HUES64 (cell line): ENCODE measurements around the gene APMAP.

Experiments used
- H3K27ac ChIP-seq: 2 replicates; pipeline ENCODE4 v1.7.0; 2013; ENCODE audit warnings: low read depth, low read length, inconsistent platforms
- H3K27me3 ChIP-seq: 2 replicates; pipeline ENCODE4 v1.6.1; 2013; ENCODE audit warnings: mild to moderate bottlenecking, low read length; ENCODE audit not compliant: insufficient read depth
- H3K36me3 ChIP-seq: 2 replicates; pipeline ENCODE4 v1.6.1; 2013; ENCODE audit warnings: mild to moderate bottlenecking, low read length; ENCODE audit not compliant: insufficient read depth
- H3K4me1 ChIP-seq: 2 replicates; pipeline ENCODE4 v1.6.1; 2013; ENCODE audit warnings: mild to moderate bottlenecking, low read length, moderate library complexity; ENCODE audit not compliant: insufficient read depth
- H3K4me3 ChIP-seq: 2 replicates; pipeline ENCODE4 v1.5.1; 2013; ENCODE audit warnings: mild to moderate bottlenecking, low read length, moderate library complexity
- H3K9ac ChIP-seq: 2 replicates; pipeline ENCODE4 v1.6.1; 2013; ENCODE audit warnings: mild to moderate bottlenecking, low read depth, low read length
- H3K9me3 ChIP-seq: 2 replicates; pipeline ENCODE4 v1.6.1; 2013; ENCODE audit warnings: low read depth, low read length; ENCODE audit not compliant: insufficient read depth
- WGBS: fragments of 150-250, 120-280 bp; methylation state at CpG from one replicate; pipeline ENCODE4 v1.1.7; 2013; ENCODE audit warnings: missing lambda C conversion rate; 5-methylcytosine and 5-hydroxymethylcytosine counted together

Gene APMAP

DNA sequence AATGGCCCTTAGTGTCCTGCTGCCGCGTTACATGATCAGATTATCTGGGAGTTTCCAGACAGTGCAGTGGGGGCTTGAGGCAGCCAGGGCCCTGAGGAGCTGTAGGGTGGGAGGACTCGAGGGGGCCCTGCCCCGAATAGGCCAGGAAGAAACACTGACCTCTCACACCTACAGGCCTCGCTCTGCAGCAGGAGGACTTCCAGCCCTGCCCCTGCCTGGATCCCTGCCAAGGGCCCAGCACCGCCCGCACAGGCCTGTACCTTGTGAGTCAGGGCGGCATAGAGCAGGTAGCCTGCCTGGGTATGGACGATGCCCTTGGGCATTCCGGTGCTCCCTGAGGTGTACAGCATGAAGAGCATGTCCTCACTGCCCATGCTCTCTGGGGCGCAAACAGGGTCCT, 30.1 kb upstream of the APMAP start:
- Histone ChIP-seq H3K27ac (no peak overlapping the region), H3K36me3 (no peaks in the 10 kb centered on the region), H3K9me3 (no peaks in the 10 kb centered on the region), H3K9ac (no peak overlapping the region), H3K4me1 (no peaks in the 10 kb centered on the region; the same call in 1 of the 2 replicates), H3K27me3 (no peaks in the 10 kb centered on the region), H3K4me3 (no peak overlapping the region)
- WGBS, result 96% methylated on average over 11 of the region's 11 CpGs

DNA sequence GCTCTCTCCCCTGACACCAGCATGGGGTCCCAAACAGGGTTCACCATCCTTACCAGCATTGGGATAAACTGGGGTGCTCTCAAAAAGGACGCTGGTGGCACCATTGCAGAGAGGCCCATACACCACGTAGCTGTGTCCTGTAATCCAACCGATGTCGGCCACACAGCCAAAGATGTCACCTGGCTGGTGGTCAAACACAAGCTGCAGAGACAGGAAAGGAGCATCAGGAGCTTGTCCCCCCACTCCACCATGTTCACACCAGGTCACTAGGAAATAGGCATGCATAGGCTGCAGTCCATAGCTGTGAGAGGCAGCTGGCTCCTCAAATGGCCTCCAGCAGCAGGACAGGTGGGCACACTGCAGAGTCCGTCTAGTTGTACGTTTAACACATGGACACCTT, 28.8 kb upstream of the APMAP start:
- Histone ChIP-seq H3K27ac (no peak overlapping the region), H3K36me3 (no peaks in the 10 kb centered on the region), H3K4me1 (peaks cover 6% of the 10 kb centered on the region; the same call in 1 of the 2 replicates), H3K9ac (no peak overlapping the region), H3K27me3 (no peaks in the 10 kb centered on the region), H3K9me3 (no peaks in the 10 kb centered on the region), H3K4me3 (no peak overlapping the region)
- 94% methylated on average over 6 of the region's 6 CpGs for WGBS

DNA sequence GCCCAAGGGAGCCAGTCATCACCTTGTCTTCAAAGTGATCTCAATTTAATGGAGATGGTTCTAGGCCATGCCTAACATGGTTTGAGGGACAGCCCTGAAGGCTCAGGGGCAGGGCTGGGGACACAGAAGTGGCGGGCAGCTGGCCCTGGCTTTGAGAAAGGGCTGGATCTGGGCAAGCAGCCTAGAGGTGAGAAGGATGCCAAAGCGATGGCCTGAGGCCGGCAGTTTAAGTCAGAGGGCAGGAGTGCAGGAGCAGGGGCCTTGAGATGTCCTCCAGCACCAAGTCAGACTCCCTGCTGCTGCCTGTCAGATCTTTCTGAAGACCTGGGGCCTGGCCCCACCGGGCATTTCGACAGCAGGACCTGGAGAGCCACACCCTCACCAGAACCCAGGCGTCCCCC, 28.4 kb upstream of the APMAP start:
- H3K27me3 ChIP-seq, result no peaks in the 10 kb centered on the region
- 93% methylated on average over 6 of the region's 6 CpGs for WGBS
- H3K9ac ChIP-seq, result no peak overlapping the region
- peaks cover 6% of the 10 kb centered on the region; the same call in 1 of the 2 replicates for H3K4me1 ChIP-seq
- H3K9me3 ChIP-seq, result no peaks in the 10 kb centered on the region
- H3K36me3 ChIP-seq, result no peaks in the 10 kb centered on the region
- H3K4me3 ChIP-seq, result no peak overlapping the region
- no peak overlapping the region for H3K27ac ChIP-seq

DNA sequence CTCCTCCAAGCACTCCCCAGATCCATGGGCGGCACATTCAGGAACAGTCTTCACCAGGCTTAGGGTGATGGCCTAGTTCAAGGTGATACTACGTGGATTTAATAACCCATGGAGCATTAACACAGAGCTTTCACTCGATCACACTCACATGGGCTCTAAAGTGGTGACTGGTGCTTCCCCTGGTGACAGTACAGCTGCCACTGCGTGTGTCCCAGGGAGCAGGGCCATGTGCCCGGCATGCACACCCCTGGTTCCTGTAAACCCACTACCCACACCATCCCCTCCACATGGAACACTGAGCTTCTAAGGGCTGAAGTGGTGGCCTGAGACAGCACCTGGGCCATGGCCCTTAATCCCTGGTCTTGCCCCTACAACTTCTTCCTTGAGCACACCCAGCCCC, 27.8 kb upstream of the APMAP start:
- no peaks in the 10 kb centered on the region for H3K9me3 ChIP-seq
- no peak overlapping the region for H3K27ac ChIP-seq
- no peaks in the 10 kb centered on the region for H3K27me3 ChIP-seq
- H3K4me1 ChIP-seq, result peaks cover 6% of the 10 kb centered on the region; the same call in 1 of the 2 replicates
- H3K4me3 ChIP-seq, result no peak overlapping the region
- H3K9ac ChIP-seq, result no peak overlapping the region
- 91% methylated on average over 5 of the region's 5 CpGs for WGBS
- H3K36me3 ChIP-seq, result no peaks in the 10 kb centered on the region

DNA sequence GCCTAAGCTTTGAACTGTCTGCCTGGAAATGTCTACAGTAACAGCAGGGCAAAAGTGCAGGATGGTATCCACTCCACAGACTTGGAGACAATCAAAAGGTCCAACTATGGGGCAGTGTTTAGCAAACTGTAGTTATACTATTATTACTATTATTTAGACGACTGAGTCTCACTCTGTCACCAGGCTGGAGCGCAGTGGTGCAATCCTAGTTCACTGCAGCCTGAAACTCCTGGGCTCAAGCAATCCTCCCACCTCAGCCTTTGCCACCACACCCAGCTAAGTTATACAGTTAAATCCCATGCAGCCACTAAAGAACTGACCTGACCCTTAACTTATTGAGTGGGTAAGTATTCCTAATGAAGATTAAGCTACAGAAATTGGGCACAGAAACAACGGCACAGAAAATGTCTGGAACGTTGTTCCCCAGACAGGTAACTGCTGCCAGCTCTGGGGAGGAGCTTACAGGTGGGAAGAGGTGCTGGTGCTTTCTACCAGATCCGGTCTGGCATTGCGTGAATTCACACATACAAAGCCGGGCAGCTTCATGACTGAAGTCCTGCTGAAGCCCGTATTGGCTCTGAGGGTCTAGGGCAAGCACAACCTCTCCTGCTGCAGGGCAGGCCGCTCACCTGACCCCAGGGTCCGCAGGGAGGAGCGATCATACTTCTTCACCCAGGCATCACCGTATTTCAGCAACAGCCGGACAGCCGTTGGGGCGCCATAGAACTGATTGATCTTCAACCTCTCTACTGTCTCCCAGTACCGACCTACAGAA, 27.0 kb upstream of the APMAP start:
- no peaks in the 10 kb centered on the region for H3K9me3 ChIP-seq
- no peak overlapping the region for H3K4me3 ChIP-seq
- WGBS, result 89% methylated on average over 16 of the region's 16 CpGs
- no peak overlapping the region for H3K27ac ChIP-seq
- H3K27me3 ChIP-seq, result no peaks in the 10 kb centered on the region
- peaks cover 6% of the 10 kb centered on the region; the same call in 1 of the 2 replicates for H3K4me1 ChIP-seq
- H3K36me3 ChIP-seq, result no peaks in the 10 kb centered on the region
- H3K9ac ChIP-seq, result no peak overlapping the region

DNA sequence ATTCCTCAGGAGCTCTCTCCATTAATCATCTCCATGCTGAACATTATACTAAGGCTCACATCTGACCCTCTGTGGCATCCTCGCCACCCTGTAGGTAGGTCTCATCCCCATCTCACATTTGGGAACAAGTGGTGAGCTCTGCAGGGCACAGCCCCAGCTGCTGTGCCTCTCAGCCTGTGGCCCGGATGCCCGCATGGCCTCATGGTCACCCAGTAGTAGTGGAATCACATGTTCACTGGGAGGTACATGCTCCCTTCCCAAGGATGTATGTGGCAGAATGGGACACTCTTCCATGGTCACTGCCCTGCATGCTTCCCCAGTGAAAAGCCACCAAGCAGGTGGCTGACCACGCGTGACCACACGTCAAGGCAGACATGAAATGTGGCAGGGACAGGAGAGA, 26.3 kb upstream of the APMAP start:
- 95% methylated on average over 6 of the region's 6 CpGs for WGBS
- H3K27me3 ChIP-seq, result no peaks in the 10 kb centered on the region
- H3K9me3 ChIP-seq, result no peaks in the 10 kb centered on the region
- H3K4me3 ChIP-seq, result no peak overlapping the region
- no peak overlapping the region for H3K27ac ChIP-seq
- no peak overlapping the region for H3K9ac ChIP-seq
- peaks cover 6% of the 10 kb centered on the region; the same call in 1 of the 2 replicates for H3K4me1 ChIP-seq
- no peaks in the 10 kb centered on the region for H3K36me3 ChIP-seq

DNA sequence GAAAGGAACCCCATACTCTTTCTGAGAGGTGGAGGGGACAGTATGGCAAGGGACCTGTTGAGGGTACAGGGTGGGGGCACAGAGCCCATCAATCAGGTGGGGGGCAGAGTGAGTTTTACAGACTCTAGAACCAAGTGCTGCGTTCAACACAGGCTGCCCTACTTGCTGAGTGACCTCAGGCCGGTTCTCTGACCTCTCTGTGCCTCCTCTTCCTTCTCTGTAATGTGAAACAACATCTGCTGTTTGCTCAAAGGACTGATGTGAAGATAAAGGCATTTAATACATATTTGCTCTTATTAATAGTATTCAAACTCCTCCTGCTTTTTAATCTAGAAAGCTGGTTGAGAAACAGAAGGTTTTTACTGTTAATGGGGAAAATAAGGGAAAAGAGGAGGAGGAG, 25.9 kb upstream of the APMAP start:
- Histone ChIP-seq H3K27me3 (no peaks in the 10 kb centered on the region), H3K36me3 (no peaks in the 10 kb centered on the region), H3K9me3 (no peaks in the 10 kb centered on the region), H3K4me3 (no peak overlapping the region), H3K27ac (no peak overlapping the region), H3K4me1 (peaks cover 6% of the 10 kb centered on the region; the same call in 1 of the 2 replicates), H3K9ac (no peak overlapping the region)
- 100% methylated on average over 2 of the region's 2 CpGs for WGBS

DNA sequence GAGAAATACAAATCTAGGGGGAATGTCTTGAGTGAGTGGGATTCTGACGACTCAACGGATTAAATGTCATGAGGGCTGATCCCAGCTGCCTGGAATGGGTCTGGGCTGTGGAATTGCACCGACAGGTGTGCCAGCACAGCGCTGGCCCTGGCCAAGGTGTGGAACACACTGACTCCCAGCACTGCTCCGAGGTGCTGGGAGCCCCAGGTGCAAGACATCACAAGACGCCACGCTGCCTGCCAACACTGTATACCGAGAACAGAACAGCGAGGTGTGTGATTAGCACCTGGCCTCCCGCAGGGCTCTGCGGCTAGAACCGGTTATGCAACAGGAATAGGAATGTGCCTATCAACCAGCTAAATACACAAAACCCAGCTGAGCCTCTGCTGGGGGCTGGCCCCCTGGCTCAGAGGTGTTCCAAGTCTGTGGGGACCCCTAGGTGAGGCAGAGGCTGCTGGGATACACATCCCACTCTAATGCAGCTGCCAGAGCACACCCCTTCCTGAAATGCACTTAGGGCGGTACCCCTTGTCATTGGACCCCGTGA, 24.8 kb upstream of the APMAP start:
- H3K4me1 ChIP-seq, result peaks cover 6% of the 10 kb centered on the region; the same call in 1 of the 2 replicates
- H3K27ac ChIP-seq, result no peak overlapping the region
- 72% methylated on average over 14 of the region's 14 CpGs for WGBS
- no peaks in the 10 kb centered on the region for H3K36me3 ChIP-seq
- H3K27me3 ChIP-seq, result no peaks in the 10 kb centered on the region
- H3K4me3 ChIP-seq, result no peak overlapping the region
- H3K9ac ChIP-seq, result no peak overlapping the region
- no peaks in the 10 kb centered on the region for H3K9me3 ChIP-seq

DNA sequence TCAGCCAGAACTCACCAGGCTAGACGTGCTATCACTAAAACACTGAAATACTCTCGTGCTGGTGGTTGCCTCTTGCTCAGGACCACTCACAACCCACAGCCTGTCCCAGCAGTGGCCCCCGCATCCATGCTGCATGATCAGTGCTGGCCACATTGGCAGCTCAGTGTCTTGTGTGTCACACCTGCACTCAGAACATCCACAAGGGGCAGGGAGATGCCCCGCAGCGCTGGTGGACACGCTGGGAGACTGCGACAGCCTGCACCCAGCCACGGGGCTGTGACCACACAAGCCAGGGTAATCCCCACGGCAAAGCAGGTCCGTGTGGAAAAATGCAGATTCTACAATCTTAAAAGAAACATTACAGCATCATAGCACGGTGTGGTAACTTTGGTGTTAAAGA, 23.9 kb upstream of the APMAP start:
- Histone ChIP-seq H3K9ac (no peak overlapping the region), H3K4me1 (peaks cover 6% of the 10 kb centered on the region; the same call in 1 of the 2 replicates), H3K27ac (no peak overlapping the region), H3K36me3 (no peaks in the 10 kb centered on the region), H3K4me3 (no peak overlapping the region), H3K9me3 (no peaks in the 10 kb centered on the region), H3K27me3 (no peaks in the 10 kb centered on the region)
- WGBS, result 94% methylated on average over 11 of the region's 11 CpGs

DNA sequence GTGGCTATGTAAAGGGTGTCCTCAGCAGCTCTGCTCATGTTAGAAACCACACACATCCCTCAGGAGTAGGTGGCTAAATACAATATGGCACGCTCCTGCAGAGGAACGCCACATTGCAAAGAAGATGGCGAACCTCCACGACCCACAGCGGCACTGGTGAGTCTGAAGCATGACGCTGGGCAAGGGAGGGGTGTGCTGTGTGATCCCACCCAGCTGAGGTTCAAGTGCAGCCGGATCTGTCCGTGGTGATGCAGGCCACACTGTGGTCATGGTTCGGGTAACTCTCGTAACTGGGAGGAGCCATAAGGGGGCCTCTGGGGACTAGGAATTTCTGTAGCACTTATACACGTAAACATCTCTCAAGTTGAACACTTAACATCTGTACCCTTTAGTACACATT, 23.4 kb upstream of the APMAP start:
- Histone ChIP-seq H3K4me3 (no peak overlapping the region), H3K27me3 (no peaks in the 10 kb centered on the region), H3K36me3 (no peaks in the 10 kb centered on the region), H3K9me3 (no peaks in the 10 kb centered on the region), H3K9ac (no peak overlapping the region), H3K27ac (no peak overlapping the region), H3K4me1 (peaks cover 6% of the 10 kb centered on the region; the same call in 1 of the 2 replicates)
- WGBS, result 94% methylated on average over 11 of the region's 11 CpGs

DNA sequence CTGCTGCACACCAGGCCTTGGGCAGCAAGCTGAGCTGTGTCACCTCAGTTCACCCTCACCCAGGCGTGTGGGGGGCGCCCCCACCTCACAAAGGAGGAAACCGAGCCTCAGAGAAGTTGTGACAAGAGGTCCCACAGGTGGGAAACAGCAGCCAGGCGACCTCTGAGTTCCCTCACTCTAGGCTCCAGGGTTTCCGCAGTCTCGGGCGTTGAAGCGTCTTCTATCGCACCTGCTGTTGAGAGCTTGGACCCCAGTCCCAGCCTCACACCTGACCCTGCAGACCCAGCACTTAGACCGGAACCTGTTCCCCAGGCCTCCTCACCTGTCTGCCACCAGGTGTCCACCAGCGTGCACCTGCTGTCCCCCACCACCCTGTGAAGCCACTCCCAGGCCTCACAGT, 22.3 kb upstream of the APMAP start:
- Histone ChIP-seq H3K4me3 (no peak overlapping the region), H3K27me3 (no peaks in the 10 kb centered on the region), H3K27ac (no peak overlapping the region), H3K4me1 (peaks cover 6% of the 10 kb centered on the region; the same call in 1 of the 2 replicates), H3K9ac (no peak overlapping the region), H3K36me3 (no peaks in the 10 kb centered on the region), H3K9me3 (no peaks in the 10 kb centered on the region)
- WGBS, result 92% methylated on average over 11 of the region's 11 CpGs
